Measurements from ENCODE around the gene TMEM253.

The TMEM253 gene

DNA sequence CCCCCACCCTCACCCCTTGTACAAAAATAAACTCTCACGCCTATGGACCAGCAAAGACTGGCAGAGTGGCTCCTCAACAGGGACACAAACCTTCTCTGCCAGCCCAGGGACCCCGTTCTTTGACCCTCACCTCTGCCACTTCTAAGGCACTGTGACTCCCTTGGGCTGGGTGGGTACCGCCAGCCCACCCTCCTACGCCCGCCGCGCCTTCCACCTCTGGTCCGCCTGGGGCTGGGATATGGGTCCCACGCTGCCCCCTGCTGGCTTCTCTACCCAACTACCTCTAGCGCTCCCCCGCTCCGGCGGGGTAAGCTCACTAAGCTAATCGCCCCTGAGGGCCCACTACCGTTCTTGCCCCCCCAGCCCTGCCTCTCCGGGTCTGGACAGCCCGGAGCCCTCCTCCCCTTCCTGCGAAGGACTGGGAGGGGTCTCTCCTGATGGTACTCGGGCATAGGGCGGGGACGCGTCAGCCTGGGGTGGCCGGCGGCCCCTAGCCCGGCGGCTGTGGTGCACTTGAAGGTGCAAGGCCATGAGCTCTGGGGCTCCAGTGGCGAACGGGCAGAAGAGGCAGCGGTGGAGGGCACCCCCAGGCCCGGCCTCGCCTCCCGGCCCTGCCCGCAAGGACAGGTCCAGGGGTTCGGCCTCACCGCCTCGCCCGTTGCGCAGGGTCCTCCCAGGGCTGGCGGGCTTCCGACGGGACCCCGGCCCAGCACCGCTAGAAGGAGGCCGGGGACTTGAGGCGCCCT, 10.5 kb upstream of the TMEM253 start:
- no peak for DNase-seq (ENCODE audit: low read depth in 2 of 2)

DNA sequence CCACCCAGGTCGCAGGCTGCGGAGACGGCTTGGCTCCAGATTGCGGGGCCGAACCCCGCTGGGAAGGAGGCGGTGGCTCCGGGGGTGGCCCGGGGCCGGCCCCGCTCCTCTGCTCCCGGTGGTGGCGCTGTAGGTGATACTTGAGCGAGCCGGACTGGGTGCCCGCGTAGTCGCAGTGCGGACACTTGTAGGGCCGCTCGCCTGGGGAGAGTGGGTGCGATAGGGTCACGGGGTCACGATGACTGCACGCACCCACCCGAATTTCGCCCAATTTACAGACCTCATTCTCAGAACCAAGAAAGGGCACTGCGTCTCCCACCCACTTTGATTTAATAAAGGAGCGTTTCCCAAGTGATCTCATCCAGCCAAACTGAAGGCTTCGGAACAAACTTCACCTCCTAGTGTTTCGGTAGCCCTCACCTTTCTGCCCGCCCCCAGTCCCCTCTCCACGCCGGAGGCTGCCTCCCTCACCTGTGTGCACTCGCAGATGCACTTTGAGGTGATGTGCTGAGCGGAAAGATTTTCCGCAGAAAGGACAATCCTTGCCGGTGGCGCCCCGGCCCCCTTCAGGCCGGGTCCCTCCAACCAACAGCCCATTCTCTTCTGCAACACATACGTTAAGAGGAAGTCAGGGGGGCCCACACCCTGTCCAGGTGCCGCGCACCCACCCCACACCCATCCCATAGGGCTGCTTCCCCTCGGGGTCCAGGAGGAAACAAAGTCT, 9.8 kb upstream of the TMEM253 start:
- no peak for DNase-seq (ENCODE audit: low read depth in 2 of 2)

GRCh38 chr14:21091821-21092272, 9.0 kb upstream of the TMEM253 start:
- no peak for DNase-seq (ENCODE audit: low read depth in 2 of 2)

DNA sequence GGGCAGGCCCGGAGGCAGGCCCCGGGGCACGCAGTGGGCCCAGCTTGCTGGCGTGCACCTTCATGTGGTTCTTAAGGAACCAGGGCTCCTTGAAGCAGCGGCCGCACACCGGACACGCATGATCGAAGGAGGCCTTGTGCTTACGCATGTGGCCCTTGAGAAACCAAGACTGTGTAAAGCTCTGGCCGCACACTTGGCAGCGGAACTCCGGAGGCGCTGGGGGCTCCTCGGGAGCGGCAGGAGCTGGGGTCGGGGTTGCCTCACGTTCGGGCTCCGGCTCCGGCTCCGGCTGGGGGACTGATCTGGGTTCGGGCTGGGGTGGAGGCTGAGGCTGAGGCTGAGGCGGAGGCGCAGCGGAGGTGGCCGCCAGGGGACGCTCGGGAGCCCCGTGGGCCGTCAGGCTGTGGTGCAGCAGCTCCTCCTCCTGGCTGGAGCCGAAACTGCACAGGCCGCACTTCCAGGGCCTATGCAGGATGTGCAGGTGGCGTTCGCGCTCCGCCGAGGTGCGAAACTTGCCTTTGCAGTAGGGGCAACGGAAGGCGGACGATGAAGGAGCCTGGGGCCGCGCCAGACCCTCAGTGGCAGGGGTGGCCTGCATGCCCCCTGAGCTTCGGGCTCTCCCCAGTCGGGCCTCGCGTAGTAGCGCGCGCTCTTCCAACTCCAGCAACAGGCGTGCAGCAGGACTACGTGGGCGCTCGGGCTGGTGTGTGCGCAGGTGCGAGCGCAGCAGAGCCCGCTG, 8.4 kb upstream of the TMEM253 start:
- peak; percentile 75 to 82 for DNase-seq (ENCODE audit: low read depth in 2 of 2)

DNA sequence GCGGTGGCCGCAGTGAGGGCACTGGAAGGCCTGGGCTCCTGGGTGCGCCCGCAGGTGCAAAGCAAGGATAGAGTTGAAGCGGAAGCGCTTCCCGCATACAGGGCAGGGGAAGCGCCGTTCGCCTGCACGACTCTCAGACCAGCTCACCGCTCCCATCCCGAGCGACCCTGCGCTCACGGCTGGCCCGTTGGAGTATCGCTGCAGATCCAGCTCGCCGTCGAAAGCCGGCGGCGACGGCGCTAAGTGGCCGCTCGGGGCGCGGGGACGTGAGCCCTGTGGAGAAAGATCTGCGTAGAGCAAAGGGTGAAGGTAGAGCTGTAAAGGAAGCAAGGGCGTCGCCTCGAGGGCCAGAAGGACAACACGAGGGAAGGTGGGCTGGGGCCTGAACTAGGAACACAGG, 7.8 kb upstream of the TMEM253 start:
- no peak for DNase-seq (ENCODE audit: low read depth in 2 of 2)

DNA sequence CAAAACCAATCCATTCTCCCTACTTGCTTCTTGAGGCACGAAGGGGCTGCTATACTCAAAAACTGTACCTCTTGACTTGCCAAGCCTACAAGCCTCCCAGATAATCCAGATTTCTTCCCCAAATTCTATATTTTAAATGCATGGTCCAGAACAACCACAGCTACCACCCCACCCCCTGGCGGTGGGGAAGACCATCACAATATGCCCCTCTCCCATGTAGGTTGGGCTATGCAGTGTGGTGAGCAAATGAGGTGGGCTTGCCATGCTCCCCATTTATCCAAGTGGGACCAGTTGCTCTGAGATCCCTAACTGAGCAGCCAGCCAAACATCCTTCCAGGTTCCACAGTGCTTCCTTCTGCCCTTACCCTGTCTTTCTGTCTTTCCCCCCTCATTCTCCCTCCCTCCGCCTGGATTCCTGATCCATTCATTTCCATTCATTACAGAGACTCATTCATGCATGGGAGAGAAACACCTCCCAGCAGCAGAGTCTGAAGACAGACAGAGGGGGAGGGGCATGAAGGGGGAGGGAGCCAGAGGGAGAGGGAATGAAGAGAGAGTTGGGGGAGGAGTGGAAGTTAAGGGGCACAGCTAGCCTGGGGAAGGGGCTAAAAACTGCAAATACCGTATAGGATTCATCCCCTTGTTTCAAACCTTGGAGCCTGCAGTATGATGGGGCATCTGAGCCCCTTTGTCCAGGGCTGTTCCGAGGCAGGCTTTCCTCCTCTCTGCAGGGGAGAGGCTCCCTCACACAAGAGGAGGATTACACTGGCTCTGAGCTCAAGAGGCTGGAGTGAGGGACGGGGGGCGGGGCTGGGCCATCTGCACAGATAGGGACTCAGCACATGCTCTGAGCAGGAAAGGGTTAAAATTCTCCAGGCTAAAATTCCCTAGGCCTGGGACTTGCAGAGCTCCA, 6.8 kb upstream of the TMEM253 start:
- DNase-seq (ENCODE audit: low read depth in 2 of 2): no peak

GRCh38 chr14:21095430-21096205, 5.2 kb upstream of the TMEM253 start:
- DNase-seq (ENCODE audit: low read depth in 2 of 2): no peak

GRCh38 chr14:21096438-21096837, 4.4 kb upstream of the TMEM253 start:
- DNase-seq (ENCODE audit: low read depth in 2 of 2): no peak

GRCh38 chr14:21096978-21097635, 3.8 kb upstream of the TMEM253 start:
- DNase-seq (ENCODE audit: low read depth in 2 of 2): no peak

- no peak for DNase-seq (ENCODE audit: low read depth in 2 of 2)
These were observed 3.2 kb upstream of the TMEM253 start for GRCh38 chr14:21097636-21098075.

DNA sequence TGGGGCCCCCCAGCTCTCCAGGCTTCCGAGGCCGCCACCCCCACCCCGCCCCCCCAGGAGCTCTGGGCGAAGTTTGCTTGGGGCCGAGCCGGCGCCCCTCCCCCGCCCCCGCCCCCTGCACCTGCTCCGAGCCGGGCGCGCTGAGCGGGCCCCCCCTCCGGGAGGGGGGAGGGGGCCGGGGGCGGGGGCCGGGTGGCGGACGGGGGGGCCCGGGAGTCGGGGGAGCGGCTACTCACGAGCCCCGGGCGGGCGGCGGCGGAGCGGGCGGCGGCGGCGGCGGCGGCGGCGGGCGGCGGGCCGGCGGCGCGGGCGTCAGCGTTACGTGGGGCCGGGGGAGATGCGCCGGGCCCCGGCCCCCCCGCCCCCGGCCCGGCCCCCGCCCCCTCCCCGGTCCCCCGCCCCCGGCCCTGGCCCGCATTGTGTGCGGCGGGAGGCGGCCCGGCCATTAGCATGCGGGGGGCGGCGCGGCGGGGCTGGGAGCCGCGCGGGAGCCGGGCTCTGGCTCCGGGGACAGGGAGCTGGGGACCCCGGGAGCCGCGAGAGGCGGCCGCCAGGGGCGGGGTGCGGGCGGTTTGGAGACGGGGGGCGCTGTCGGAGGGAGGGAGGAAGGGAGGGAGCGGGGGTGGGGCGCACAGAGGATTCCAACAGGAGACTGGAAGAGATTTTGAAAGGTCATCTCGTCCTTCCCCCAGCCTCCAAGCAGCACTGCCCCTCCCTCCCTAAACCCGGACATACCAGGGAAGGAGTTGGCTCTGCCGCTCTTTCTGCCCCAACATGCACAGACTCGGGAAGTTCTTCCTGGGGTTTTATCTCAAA, 2.6 kb upstream of the TMEM253 start, which contains the start of gene ZNF219:
Gene ZNF219, minus strand, starts transcription at position 580 of the 816 bp plus-strand sequence. CDS start 5,064 bp downstream, outside the sequence.
- no peak for DNase-seq (ENCODE audit: low read depth in 2 of 2)

GRCh38 chr14:21098892-21099595, 1.8 kb upstream of the TMEM253 start:
- no peak for DNase-seq (ENCODE audit: low read depth in 2 of 2)

GRCh38 chr14:21099596-21099985, 1.3 kb upstream of the TMEM253 start:
- DNase-seq (ENCODE audit: low read depth in 2 of 2): no peak

DNA sequence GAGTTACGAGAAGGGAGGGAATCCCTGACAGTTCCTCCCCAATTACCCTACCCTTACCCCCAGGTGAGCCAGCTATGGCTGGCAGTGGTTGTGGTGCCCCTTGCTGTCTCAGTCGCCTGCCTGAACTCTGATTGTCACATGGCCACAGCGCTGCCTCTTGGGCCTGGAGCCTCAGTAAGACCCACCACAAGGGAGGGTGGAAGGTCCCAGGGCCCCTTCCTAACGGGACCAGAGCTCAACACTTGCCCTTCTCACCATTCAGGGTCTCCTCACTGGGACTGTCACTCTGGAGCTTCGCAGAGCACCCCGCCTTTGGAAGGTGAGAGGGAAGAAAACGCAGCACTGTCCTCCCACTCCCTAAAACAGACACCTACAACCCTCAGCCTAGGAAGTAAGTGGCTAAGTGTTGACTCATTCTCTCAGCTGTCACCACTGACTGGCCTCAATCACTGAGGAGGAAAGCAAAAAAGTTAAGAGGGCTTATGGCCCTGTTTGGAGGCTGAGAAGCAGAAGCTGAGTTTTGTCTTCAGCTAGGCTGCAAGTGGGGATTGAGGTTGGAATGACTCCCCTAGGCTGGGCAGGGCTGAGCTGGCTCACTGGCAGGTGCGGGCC, 1.0 kb downstream of the TMEM253 start:
- DNase-seq (ENCODE audit: low read depth in 2 of 2): no peak

GRCh38 chr14:21102521-21103410, 1.9 kb downstream of the TMEM253 start:
- no peak for DNase-seq (ENCODE audit: low read depth in 2 of 2)

DNA sequence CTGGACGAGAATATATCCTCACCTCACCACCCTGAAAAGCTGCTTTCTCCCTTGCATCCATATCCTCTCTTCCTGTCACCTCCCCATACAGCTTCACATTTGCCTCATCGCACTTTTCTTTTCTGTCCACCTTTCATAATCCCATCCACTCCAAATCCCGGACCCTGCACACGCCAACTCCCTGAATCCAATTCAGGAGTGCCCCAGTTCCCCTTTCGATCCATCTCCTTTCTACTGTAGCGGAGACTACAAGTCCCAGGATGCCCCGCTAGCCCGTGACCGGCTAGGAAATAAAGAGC, 2.5 kb downstream of the TMEM253 start:
- no peak for DNase-seq (ENCODE audit: low read depth in 2 of 2)

Data from activated CD8-positive, alpha-beta memory T cell treated with anti-CD3 and anti-CD28 coated beads for 4 hours (primary cell).